Spleen (tissue), 11 donors: ENCODE measurements around the gene DOK4. TPM values are rescaled to one million over a fixed set of nuclear protein-coding genes. Genes with fewer than 3 reads are reported as not detected.
A peak's percentile ranks its signal among the peaks of the same experiment; 100 is the strongest.
"Not testable (repeated sequence)": the region's sequence is repeated elsewhere in the genome, so short reads cannot be mapped to it uniquely, and the experiment has no call there.

ENCODE experiments used
- DNase-seq: peaks from one replicate; pipeline ENCODE4 v3.0.0-alpha.2; 2020
- H3K27ac ChIP-seq, 8 donors: fragments of 200-600 bp; sonication (generic) in 7 of 8; 1 replicate in 4 of 8; 2 replicates in 4 of 8; pipeline versions ENCODE4 v1.5.0 to v1.8.0; 2016 to 2021; ENCODE audit warnings: inconsistent platforms in 4 of 8, mild to moderate bottlenecking in 4 of 8, moderate library complexity in 1 of 8
- H3K27me3 ChIP-seq, 7 donors: fragments of 200-600 bp; sonication (generic) in 6 of 7; replicated peaks in 1 of 7; 1 replicate in 4 of 7; 2 replicates in 3 of 7; pipeline versions ENCODE4 v1.5.0 to v1.8.0; 2016 to 2021; ENCODE audit warnings: inconsistent platforms in 3 of 7, mild to moderate bottlenecking in 1 of 7
- H3K36me3 ChIP-seq, 6 donors: fragments of 200-600 bp; sonication (generic) in 5 of 6; 1 replicate in 4 of 6; 2 replicates in 2 of 6; pipeline versions ENCODE4 v1.5.0 to v1.8.0; 2016 to 2021; ENCODE audit warnings: inconsistent platforms in 2 of 6
- H3K4me1 ChIP-seq, 6 donors: fragments of 200-600 bp; sonication (generic) in 5 of 6; 1 replicate in 3 of 6; 2 replicates in 3 of 6; pipeline versions ENCODE4 v1.5.0 to v1.8.0; 2016 to 2021; ENCODE audit warnings: inconsistent platforms in 3 of 6
- H3K4me3 ChIP-seq, 8 donors: fragments of 200-600 bp; sonication (generic) in 7 of 8; 1 replicate in 4 of 8; 2 replicates in 4 of 8; pipeline versions ENCODE4 v1.5.0 to v1.8.0; 2016 to 2021; ENCODE audit warnings: inconsistent platforms in 4 of 8, mild to moderate bottlenecking in 4 of 8, moderate library complexity in 2 of 8
- H3K9me3 ChIP-seq, 8 donors: fragments of 200-600 bp; sonication (generic) in 7 of 8; 1 replicate in 4 of 8; 2 replicates in 4 of 8; pipeline versions ENCODE4 v1.5.0 to v1.8.0; 2016 to 2021; ENCODE audit warnings: inconsistent platforms in 4 of 8
- POLR2A ChIP-seq, 3 donors: fragments of 450-650 bp; IDR thresholded peaks; one replicate each; pipeline ENCODE4 v1.5.1; 2017; ENCODE audit warnings: antibody characterized with exemption in 3 of 3, mild to moderate bottlenecking in 1 of 3
- POLR2AphosphoS5 ChIP-seq, 3 donors: sonication (generic); formaldehyde crosslinking; IDR thresholded peaks; one replicate each; pipeline ENCODE4 v1.5.1; 2017; ENCODE audit warnings: antibody characterized with exemption in 3 of 3
- WGBS, 5 donors: extraction: QIAGEN DNeasy Blood & Tissue Kit in 3 of 5; methylation state at CpG; one replicate each; pipeline versions ENCODE4 v1.1.5 to v1.1.7; 2013 to 2018; 5-methylcytosine and 5-hydroxymethylcytosine counted together
- intact Hi-C: fragments of 100-400 bp; cut with DNase I; formaldehyde crosslinking; loops from one replicate; pipeline ENCODE4 v1.15.0; 2023; ENCODE audit warnings: low total_unique reads
- polyA plus RNA-seq, 3 donors: library from polyadenylated mRNA; stranded (reverse); fragments of 200-250 nt; gene quantifications; one replicate each; pipeline ENCODE4 v1.2.1, GENCODE V29; 2013
- total RNA-seq, 7 donors: library from RNA; depleted of rRNA in 3 of 7; stranded (reverse); fragments of >200 nt in 3 of 7; fragmentation: NEBNext Ultra II Directional in 4 of 7; extraction: Animal tissue kit (Norgen Biotek cat#: 25700) in 4 of 7; gene quantifications; one replicate each; pipeline versions ENCODE4 v1.1.0 to v1.2.1, GENCODE V29; 2016 to 2021
- TF ChIP-seq, protein P1 (sequence below), 11 experiments: fragments of 200-600 bp in 7 of 11; fragments of 450-650 bp in 4 of 11; sonication (generic) in 4 of 11; IDR thresholded peaks in 8 of 11; conservative IDR thresholded peaks in 3 of 11; 1 replicate in 7 of 11; 2 replicates in 4 of 11; pipeline versions ENCODE4 v1.4.0 to v1.8.0; 2016 to 2021; ENCODE audit warnings: antibody characterized with exemption in 11 of 11, inconsistent platforms in 4 of 11, mild to moderate bottlenecking in 1 of 11
- donor health status: healthy with polysubstance abuse.
- donor health status: DM: no; HTN: no; CAD: no; lungs with moderate emphysema.
- donor health status: DM: no; HTN: no; CAD: no.
- donor health status: Bipolar disorder and iron deficiency.
- donor health status: healthy.
- donor health status: DM: no; HTN: no; CAD: no.
- donor health status: DM: yes; HTN: yes; CAD: no.

The DOK4 gene
- total and polyA plus RNA-seq, 10 donors, result 4.1 to 19.8 (median 14.2) TPM

DNA sequence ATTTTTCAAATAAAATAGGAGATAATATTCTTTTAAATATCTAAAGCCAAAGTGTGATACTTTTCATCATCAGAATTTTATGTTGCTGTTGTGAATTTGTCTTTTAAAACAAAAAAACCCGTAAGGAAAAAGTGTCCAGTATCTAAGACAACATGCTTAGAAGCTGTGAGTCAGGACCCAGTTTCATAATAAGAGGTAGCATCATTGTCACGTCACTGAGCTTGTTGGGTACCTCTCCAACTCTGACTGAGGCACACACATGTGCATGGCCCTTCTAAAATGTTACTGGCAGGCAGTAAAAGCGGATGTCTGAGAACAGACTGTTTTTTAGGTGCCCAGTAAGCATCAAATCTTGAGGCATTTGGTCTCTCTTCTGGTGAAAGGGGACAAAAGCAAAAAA is 41.6 kb downstream of the DOK4 start:
- DNase-seq, result no peak
- Histone ChIP-seq H3K36me3 (peaks cover 0 to 26% (median 11%) of the 10 kb centered on the region in 6 donors), H3K4me3 (no peak overlapping the region), H3K27ac (no peak overlapping the region), H3K4me1 (peaks cover 15 to 46% (median 33%) of the 10 kb centered on the region in 6 donors), H3K9me3 (peaks cover 0 to 18% (median 14%) of the 10 kb centered on the region in 8 donors), H3K27me3 (no peaks in the 10 kb centered on the region)
- TF ChIP-seq, protein P1, sequence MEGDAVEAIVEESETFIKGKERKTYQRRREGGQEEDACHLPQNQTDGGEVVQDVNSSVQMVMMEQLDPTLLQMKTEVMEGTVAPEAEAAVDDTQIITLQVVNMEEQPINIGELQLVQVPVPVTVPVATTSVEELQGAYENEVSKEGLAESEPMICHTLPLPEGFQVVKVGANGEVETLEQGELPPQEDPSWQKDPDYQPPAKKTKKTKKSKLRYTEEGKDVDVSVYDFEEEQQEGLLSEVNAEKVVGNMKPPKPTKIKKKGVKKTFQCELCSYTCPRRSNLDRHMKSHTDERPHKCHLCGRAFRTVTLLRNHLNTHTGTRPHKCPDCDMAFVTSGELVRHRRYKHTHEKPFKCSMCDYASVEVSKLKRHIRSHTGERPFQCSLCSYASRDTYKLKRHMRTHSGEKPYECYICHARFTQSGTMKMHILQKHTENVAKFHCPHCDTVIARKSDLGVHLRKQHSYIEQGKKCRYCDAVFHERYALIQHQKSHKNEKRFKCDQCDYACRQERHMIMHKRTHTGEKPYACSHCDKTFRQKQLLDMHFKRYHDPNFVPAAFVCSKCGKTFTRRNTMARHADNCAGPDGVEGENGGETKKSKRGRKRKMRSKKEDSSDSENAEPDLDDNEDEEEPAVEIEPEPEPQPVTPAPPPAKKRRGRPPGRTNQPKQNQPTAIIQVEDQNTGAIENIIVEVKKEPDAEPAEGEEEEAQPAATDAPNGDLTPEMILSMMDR (IDR thresholded peaks at IDR 0.05 in 8 of 11, conservative IDR thresholded peaks at IDR 0.05 in 3 of 11), result no peak
- TF ChIP-seq POLR2A (IDR thresholded peaks at IDR 0.05) (no peak), POLR2AphosphoS5 (IDR thresholded peaks at IDR 0.05) (no peak)
- 83 to 92% (median 89%) methylated on average over 3 of the region's 3 CpGs for WGBS, 5 donors
- intact Hi-C loops, result no loop called here

DNA sequence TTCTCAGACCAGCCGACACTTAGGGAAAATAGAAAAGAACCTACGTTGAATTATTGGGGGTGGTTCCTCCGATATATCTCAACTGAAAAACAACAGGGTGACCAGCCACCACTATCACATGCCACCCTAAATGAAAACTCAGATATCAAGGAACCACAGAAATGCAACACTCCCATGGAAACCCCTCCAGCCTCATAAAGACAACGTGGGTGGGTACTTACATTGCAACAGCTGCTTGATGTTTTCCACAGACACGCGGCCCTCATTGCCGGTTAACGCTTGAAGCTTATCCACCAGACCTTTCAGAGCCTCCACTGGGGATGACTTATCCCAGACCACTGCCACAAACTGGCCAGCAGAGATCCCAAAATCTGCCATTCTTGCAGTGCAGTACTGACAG is 45.7 kb downstream of the DOK4 start:
- H3K27me3 ChIP-seq, H3K27ac ChIP-seq, intact Hi-C loops, H3K4me3 ChIP-seq, DNase-seq: not testable (repeated sequence)
- Histone ChIP-seq H3K36me3 (peaks cover 0 to 68% (median 40%) of the 10 kb centered on the region in 6 donors), H3K4me1 (peaks cover 0 to 10% (median 5%) of the 10 kb centered on the region in 6 donors), H3K9me3 (peaks cover 0 to 23% (median 18%) of the 10 kb centered on the region in 8 donors)
- 74 to 98% (median 96%) methylated on average over 8 of the region's 8 CpGs for WGBS, 5 donors

DNA sequence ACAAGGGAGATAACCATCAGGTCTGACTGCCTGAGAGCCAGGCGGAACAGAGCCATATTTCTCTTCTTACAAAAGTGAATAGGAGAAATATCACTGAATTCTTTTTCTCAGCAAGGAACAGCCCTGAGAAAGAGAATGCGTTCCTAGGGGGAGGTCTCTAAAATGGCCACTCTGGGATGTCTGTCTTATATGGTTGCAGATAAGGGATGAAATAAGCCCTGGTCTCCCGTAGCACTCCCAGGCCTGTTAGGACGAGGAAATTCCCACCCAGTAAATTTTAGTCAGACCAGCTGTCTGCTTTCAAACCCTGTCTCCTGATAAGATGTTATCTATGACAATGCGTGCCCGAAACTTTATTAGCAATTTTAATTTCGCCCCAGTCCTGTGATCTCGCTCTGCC is 46.3 kb downstream of the DOK4 start:
- Histone ChIP-seq H3K36me3 (peaks cover 0 to 74% (median 45%) of the 10 kb centered on the region in 6 donors), H3K9me3 (peaks cover 0 to 23% (median 18%) of the 10 kb centered on the region in 8 donors)
- H3K4me1 ChIP-seq, H3K27me3 ChIP-seq, DNase-seq, intact Hi-C loops, H3K4me3 ChIP-seq, H3K27ac ChIP-seq: not testable (repeated sequence)
- WGBS, 5 donors, result 95 to 98% (median 98%) methylated on average over 8 of the region's 8 CpGs

DNA sequence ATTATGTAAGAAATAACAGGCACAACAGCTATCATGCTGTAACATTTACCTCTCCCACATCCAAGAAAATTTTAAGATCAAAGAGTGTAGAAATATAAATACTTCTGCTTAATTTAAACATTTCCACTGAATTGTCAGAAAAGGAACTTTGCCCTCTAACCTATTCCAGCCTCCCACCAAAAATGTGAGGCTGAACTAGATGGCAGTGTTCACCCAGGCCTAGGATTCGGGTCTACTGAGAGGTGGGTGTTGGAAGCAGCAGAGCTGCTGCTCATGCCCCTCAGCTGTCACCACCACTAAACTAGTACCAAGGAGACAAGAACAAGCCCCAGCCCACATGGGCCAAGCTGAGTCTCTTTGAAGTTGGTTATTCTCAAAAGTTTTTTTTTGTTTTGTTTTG is 50.5 kb downstream of the DOK4 start:
- WGBS, 5 donors, result 73 to 100% (median 95%) methylated on average over 1 of the region's 1 CpG

DNA sequence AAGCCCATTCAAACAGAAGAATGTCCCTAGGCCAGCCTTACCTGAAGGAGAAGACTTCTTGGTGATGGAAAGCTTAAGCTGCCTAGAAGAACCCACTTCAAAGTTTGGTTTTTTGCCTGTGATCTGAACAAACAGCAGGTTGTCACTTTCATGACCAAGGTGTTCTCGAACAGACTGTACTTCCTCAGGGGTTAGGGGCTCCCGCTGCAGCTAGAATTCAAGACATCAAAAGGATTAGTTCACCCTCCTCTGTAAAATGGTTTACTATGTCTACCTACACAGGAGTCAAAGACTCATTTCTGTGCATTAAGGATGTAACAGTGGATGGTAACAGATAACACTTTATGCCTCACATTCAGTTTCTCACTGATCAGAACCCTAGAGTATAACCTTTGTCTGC is 52.3 kb downstream of the DOK4 start:
- no peaks in the 10 kb centered on the region for H3K4me1 ChIP-seq
- TF ChIP-seq POLR2AphosphoS5 (IDR thresholded peaks at IDR 0.05), result no peak
- no peak for TF ChIP-seq POLR2A (IDR thresholded peaks at IDR 0.05)
- TF ChIP-seq, protein P1 (IDR thresholded peaks at IDR 0.05 in 8 of 11, conservative IDR thresholded peaks at IDR 0.05 in 3 of 11), result no peak
- DNase-seq, result no peak
- H3K27me3 ChIP-seq, result no peaks in the 10 kb centered on the region
- no peak overlapping the region for H3K4me3 ChIP-seq
- peak overlapping the region in 1 of 8 donors; percentile 16 for H3K27ac ChIP-seq
- 83 to 95% (median 90%) methylated on average over 2 of the region's 2 CpGs for WGBS, 5 donors
- intact Hi-C loops, result no loop called here
- H3K9me3 ChIP-seq, result no peaks in the 10 kb centered on the region
- H3K36me3 ChIP-seq, result peaks cover 3 to 100% (median 84%) of the 10 kb centered on the region in 6 donors

More for the DNA sequence above, 50.5 kb downstream of the DOK4 start:
- TF ChIP-seq POLR2A (IDR thresholded peaks at IDR 0.05) (no peak), POLR2AphosphoS5 (IDR thresholded peaks at IDR 0.05) (no peak)
- TF ChIP-seq, protein P1 (IDR thresholded peaks at IDR 0.05 in 8 of 11, conservative IDR thresholded peaks at IDR 0.05 in 3 of 11), result no peak
- intact Hi-C loops, result no loop called here
- Histone ChIP-seq H3K4me1 (no peaks in the 10 kb centered on the region), H3K9me3 (peaks cover 0 to 18% (median 15%) of the 10 kb centered on the region in 8 donors), H3K27me3 (no peaks in the 10 kb centered on the region), H3K4me3 (no peak overlapping the region), H3K36me3 (peaks cover 3 to 100% (median 86%) of the 10 kb centered on the region in 6 donors), H3K27ac (no peak overlapping the region)
- no peak for DNase-seq
